HEK293T (cell line): ENCODE data around the gene KCNB1.

ENCODE experiments used
- ARNT ChIP-seq: fragments of 450-650 bp; IDR thresholded peaks from 2 replicates; pipeline ENCODE4 v1.6.1; 2017; ENCODE audit warnings: mild to moderate bottlenecking
- BHLHE40 ChIP-seq: fragments of 450-650 bp; IDR thresholded peaks from 2 replicates; pipeline ENCODE4 v1.6.1; 2016; ENCODE audit warnings: mild to moderate bottlenecking, moderate library complexity, borderline replicate concordance
- FOXA1 ChIP-seq: fragments of 450-650 bp; IDR thresholded peaks from 2 replicates; pipeline ENCODE4 v1.6.1; 2016; ENCODE audit warnings: mild to moderate bottlenecking
- FOXK2 ChIP-seq: fragments of 450-650 bp; IDR thresholded peaks from 2 replicates; pipeline ENCODE4 v1.6.1; 2016; ENCODE audit warnings: mild to moderate bottlenecking
- FOXM1 ChIP-seq: fragments of 450-650 bp; IDR thresholded peaks from 2 replicates; pipeline ENCODE4 v1.6.1; 2017; ENCODE audit warnings: mild to moderate bottlenecking, borderline replicate concordance
- PKNOX1 ChIP-seq: fragments of 450-650 bp; IDR thresholded peaks from 2 replicates; pipeline ENCODE4 v1.6.1; 2016
- TARDBP ChIP-seq: fragments of 450-650 bp; IDR thresholded peaks from 2 replicates; pipeline ENCODE4 v1.6.1; 2016
- ZNF384 ChIP-seq: fragments of 450-650 bp; IDR thresholded peaks from 2 replicates; pipeline ENCODE4 v1.6.1; 2016

- TF ChIP-seq FOXM1 (no peak), TARDBP (no peak), ZNF384 (no peak), BHLHE40 (no peak), PKNOX1 (no peak), FOXA1 (no peak), FOXK2 (no peak), ARNT (no peak)
These were observed 88.2 kb downstream of the KCNB1 start for GRCh38 chr20:49394264-49394663.
